ENCODE data around the gene PDGFRB. TPM values are rescaled to one million over a fixed set of nuclear protein-coding genes. Genes with fewer than 3 reads are reported as not detected.

PDGFRB gene
- total and polyA plus RNA-seq, 10 of the 15 experiments (the other 5 are each of a cell fraction or from before 2014, with no cell fraction given), result 0.02 to 3.0 (median 1.0) TPM

GRCh38 chr5:150082889-150083288 lies 72.8 kb downstream of the PDGFRB start:
- SMC1A ChIA-PET (ENCODE audit: uncharacterized antibody, unreplicated experiment), result interaction anchor here (1.5 kb wide), 1 partner anchor 26 kb away, joined by 3 read pairs; no protein-coding TSS in a partner anchor
- DNase-seq (ENCODE audit: low read depth, low spot score), result no peak
- FAIRE-seq, result no peak
- ATAC-seq, result no peak
- intact Hi-C loops (cut with micrococcal nuclease; ENCODE audit: unreplicated experiment) (no loop called here), in situ Hi-C loops (cut with MboI) (no loop called here)
- no peak overlapping the region for H3K4me3 ChIP-seq
- no peaks in the 10 kb centered on the region for H4K20me1 ChIP-seq (ENCODE audit: control insufficient read depth, insufficient read depth)
- H3K4me1 ChIP-seq (ENCODE audit: control insufficient read depth, insufficient read depth, low read length), result peaks cover 20% of the 10 kb centered on the region
- 61% methylated on average over 6 of the region's 6 CpGs for WGBS (ENCODE audit: insufficient coverage, insufficient replicate concordance, low lambda C conversion rate, missing lambda C conversion rate)
- H3K9me3 ChIP-seq (replicated peaks; ENCODE audit: control insufficient read depth, insufficient read depth, low read length), result no peaks in the 10 kb centered on the region
- no peak overlapping the region for H2AFZ ChIP-seq (ENCODE audit: control insufficient read depth, low read depth, low read length)
- RAD21 ChIA-PET (ENCODE audit: unreplicated experiment), result interaction anchor here (1.2 kb wide), 1 partner anchor 39 kb away, joined by 3 read pairs; no protein-coding TSS in a partner anchor
- no peak overlapping the region for H3K9ac ChIP-seq (ENCODE audit: control insufficient read depth, insufficient read depth, low read length)
- no peaks in the 10 kb centered on the region for H3K79me2 ChIP-seq (ENCODE audit: control insufficient read depth, insufficient read depth, low read length)
- H3K27ac ChIP-seq (ENCODE audit: control insufficient read depth, insufficient read depth), result no peak overlapping the region
- no peak for TF ChIP-seq CHD1 (IDR thresholded peaks at IDR 0.05; ENCODE audit: low read depth, low read length)
- TF ChIP-seq TAF1 (IDR thresholded peaks at IDR 0.05; ENCODE audit: borderline replicate concordance, low read depth, low read length), result no peak
- TF ChIP-seq TCF12 (IDR thresholded peaks at IDR 0.05; ENCODE audit: low read depth, low read length), result no peak
- TF ChIP-seq, protein P1, sequence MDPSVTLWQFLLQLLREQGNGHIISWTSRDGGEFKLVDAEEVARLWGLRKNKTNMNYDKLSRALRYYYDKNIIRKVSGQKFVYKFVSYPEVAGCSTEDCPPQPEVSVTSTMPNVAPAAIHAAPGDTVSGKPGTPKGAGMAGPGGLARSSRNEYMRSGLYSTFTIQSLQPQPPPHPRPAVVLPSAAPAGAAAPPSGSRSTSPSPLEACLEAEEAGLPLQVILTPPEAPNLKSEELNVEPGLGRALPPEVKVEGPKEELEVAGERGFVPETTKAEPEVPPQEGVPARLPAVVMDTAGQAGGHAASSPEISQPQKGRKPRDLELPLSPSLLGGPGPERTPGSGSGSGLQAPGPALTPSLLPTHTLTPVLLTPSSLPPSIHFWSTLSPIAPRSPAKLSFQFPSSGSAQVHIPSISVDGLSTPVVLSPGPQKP (IDR thresholded peaks at IDR 0.05; ENCODE audit: low read depth, low read length), result no peak
- TF ChIP-seq, protein P2, sequence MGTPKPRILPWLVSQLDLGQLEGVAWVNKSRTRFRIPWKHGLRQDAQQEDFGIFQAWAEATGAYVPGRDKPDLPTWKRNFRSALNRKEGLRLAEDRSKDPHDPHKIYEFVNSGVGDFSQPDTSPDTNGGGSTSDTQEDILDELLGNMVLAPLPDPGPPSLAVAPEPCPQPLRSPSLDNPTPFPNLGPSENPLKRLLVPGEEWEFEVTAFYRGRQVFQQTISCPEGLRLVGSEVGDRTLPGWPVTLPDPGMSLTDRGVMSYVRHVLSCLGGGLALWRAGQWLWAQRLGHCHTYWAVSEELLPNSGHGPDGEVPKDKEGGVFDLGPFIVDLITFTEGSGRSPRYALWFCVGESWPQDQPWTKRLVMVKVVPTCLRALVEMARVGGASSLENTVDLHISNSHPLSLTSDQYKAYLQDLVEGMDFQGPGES (IDR thresholded peaks at IDR 0.05), result no peak
- no peak for TF ChIP-seq BHLHE40 (IDR thresholded peaks at IDR 0.05; ENCODE audit: borderline replicate concordance in 1 of 2, low read depth in 2 of 2, low read length in 1 of 2)
- no peak for TF ChIP-seq YY1 (IDR thresholded peaks at IDR 0.05; ENCODE audit: low read depth, low read length)
- no peak for TF ChIP-seq RFX5 (IDR thresholded peaks at IDR 0.05; ENCODE audit: low read depth, low read length)
- no peak for TF ChIP-seq STAT3 (IDR thresholded peaks at IDR 0.05; ENCODE audit: low read depth, low read length)
- TF ChIP-seq E2F8 (IDR thresholded peaks at IDR 0.05; ENCODE audit: low read depth, partially characterized antibody), result no peak
- TF ChIP-seq CEBPB (IDR thresholded peaks at IDR 0.05; ENCODE audit: borderline replicate concordance in 1 of 2, low read depth in 2 of 2, low read length in 2 of 2), result no peak
- TF ChIP-seq MYC (IDR thresholded peaks at IDR 0.05; ENCODE audit: insufficient read depth, insufficient read length, insufficient replicate concordance, low read length, severe bottlenecking), result no peak
- no peak for TF ChIP-seq MTA3 (IDR thresholded peaks at IDR 0.05; ENCODE audit: borderline replicate concordance, low read length)
- TF ChIP-seq NFYA (IDR thresholded peaks at IDR 0.05; ENCODE audit: borderline replicate concordance, low read depth, low read length), result no peak
- TF ChIP-seq, protein P3, sequence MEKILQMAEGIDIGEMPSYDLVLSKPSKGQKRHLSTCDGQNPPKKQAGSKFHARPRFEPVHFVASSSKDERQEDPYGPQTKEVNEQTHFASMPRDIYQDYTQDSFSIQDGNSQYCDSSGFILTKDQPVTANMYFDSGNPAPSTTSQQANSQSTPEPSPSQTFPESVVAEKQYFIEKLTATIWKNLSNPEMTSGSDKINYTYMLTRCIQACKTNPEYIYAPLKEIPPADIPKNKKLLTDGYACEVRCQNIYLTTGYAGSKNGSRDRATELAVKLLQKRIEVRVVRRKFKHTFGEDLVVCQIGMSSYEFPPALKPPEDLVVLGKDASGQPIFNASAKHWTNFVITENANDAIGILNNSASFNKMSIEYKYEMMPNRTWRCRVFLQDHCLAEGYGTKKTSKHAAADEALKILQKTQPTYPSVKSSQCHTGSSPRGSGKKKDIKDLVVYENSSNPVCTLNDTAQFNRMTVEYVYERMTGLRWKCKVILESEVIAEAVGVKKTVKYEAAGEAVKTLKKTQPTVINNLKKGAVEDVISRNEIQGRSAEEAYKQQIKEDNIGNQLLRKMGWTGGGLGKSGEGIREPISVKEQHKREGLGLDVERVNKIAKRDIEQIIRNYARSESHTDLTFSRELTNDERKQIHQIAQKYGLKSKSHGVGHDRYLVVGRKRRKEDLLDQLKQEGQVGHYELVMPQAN (conservative IDR thresholded peaks at IDR 0.05), result no peak
- no peak for TF ChIP-seq HDAC2 (IDR thresholded peaks at IDR 0.05)
- TF ChIP-seq GATAD2B (conservative IDR thresholded peaks at IDR 0.05; ENCODE audit: low read depth), result no peak
- no peak overlapping the region for H3K4me2 ChIP-seq (ENCODE audit: control insufficient read depth, insufficient read depth)
- no peaks in the 10 kb centered on the region for H3K27me3 ChIP-seq (replicated peaks in 1 of 2; ENCODE audit: control insufficient read depth in 2 of 2, insufficient read depth in 2 of 2, low read length in 1 of 2)
- no TSS peak for BruUV-seq (replicated peaks)
- POLR2A ChIA-PET, result interaction anchor here (1.1 kb wide), 1 partner anchor 1041 kb away, joined by 3 read pairs; no protein-coding TSS in a partner anchor
- CTCF ChIA-PET, result interaction anchor here (1.2 to 1.6 kb wide), 2 partner anchors 14 to 39 kb away, joined by 3 to 6 read pairs; no protein-coding TSS in a partner anchor
- H3K36me3 ChIP-seq (ENCODE audit: control insufficient read depth in 2 of 2, insufficient read depth in 2 of 2, low read length in 1 of 2), result no peaks in the 10 kb centered on the region
